Suprapubic skin (tissue), 4 donors: Measurements from ENCODE around the gene FBXL3.

Experiments used
- CTCF ChIP-seq, 2 donors: fragments of 200-600 bp in 1 of 2; fragments of 450-650 bp in 1 of 2; sonication (generic) in 1 of 2; IDR thresholded peaks; one replicate each; pipeline ENCODE4 v1.5.1; 2016 to 2019; ENCODE audit warnings: antibody characterized with exemption in 2 of 2, mild to moderate bottlenecking in 1 of 2, moderate library complexity in 1 of 2
- POLR2A ChIP-seq, 2 donors: fragments of 450-650 bp; IDR thresholded peaks; one replicate each; pipeline ENCODE4 v1.6.1; 2017; ENCODE audit warnings: antibody characterized with exemption in 2 of 2, mild to moderate bottlenecking in 2 of 2, moderate library complexity in 2 of 2
- POLR2AphosphoS5 ChIP-seq, 3 donors: sonication (generic); formaldehyde crosslinking; IDR thresholded peaks; one replicate each; pipeline ENCODE4 v1.6.1; 2017; ENCODE audit warnings: antibody characterized with exemption in 3 of 3

GRCh38 chr13:76993021-76993420, 33.9 kb downstream of the FBXL3 start:
- TF ChIP-seq CTCF (IDR thresholded peaks at IDR 0.05) (no peak), POLR2AphosphoS5 (IDR thresholded peaks at IDR 0.05) (no peak), POLR2A (IDR thresholded peaks at IDR 0.05) (no peak)
